Esophagus muscularis mucosa (tissue), 4 donors: ENCODE measurements around the gene SFXN5. TPM values are rescaled to one million over a fixed set of nuclear protein-coding genes. Genes with fewer than 3 reads are reported as not detected.

ENCODE experiments used
- DNase-seq: peaks from one replicate; pipeline ENCODE4 v3.0.0-alpha.2; 2017; ENCODE audit errors: extremely low spot score
- H3K27ac ChIP-seq, 4 donors: fragments of 200-600 bp; sonication (generic); replicated peaks in 1 of 4; 1 replicate in 3 of 4; 2 replicates in 1 of 4; pipeline ENCODE4 v1.5.1; 2016 to 2019; ENCODE audit warnings: mild to moderate bottlenecking in 1 of 4
- H3K27me3 ChIP-seq, 4 donors: fragments of 200-600 bp; sonication (generic); one replicate each; pipeline versions ENCODE4 v1.5.1 to v1.6.0; 2016 to 2019
- H3K36me3 ChIP-seq, 4 donors: fragments of 200-600 bp; sonication (generic); one replicate each; pipeline ENCODE4 v1.5.1; 2016 to 2019
- H3K4me1 ChIP-seq, 4 donors: fragments of 200-600 bp; sonication (generic); one replicate each; pipeline ENCODE4 v1.5.1; 2016 to 2019
- H3K4me3 ChIP-seq, 4 donors: fragments of 200-600 bp; sonication (generic); 1 replicate in 2 of 4; 2 replicates in 2 of 4; pipeline ENCODE4 v1.5.1; 2016 to 2019; ENCODE audit warnings: mild to moderate bottlenecking in 4 of 4, moderate library complexity in 1 of 4
- H3K9me3 ChIP-seq, 4 donors: fragments of 200-600 bp; sonication (generic); 1 replicate in 3 of 4; 2 replicates in 1 of 4; pipeline ENCODE4 v1.5.1; 2016 to 2019
- EP300 ChIP-seq: sonication (generic); formaldehyde crosslinking; IDR thresholded peaks from one replicate; pipeline ENCODE4 v1.6.1; 2017; ENCODE audit warnings: antibody characterized with exemption
- POLR2A ChIP-seq: fragments of 450-650 bp; IDR thresholded peaks from one replicate; pipeline ENCODE4 v1.6.1; 2017; ENCODE audit warnings: antibody characterized with exemption, moderate library complexity, mild to moderate bottlenecking, low read depth
- POLR2AphosphoS5 ChIP-seq, 2 donors: sonication (generic); formaldehyde crosslinking; IDR thresholded peaks; one replicate each; pipeline ENCODE4 v1.6.1; 2017; ENCODE audit warnings: antibody characterized with exemption in 2 of 2
- WGBS: methylation state at CpG from one replicate; pipeline ENCODE4 v1.1.5; 2018; 5-methylcytosine and 5-hydroxymethylcytosine counted together
- intact Hi-C: fragments of 100-400 bp; cut with DNase I; formaldehyde crosslinking; loops from one replicate; pipeline ENCODE4 v1.15.1; 2023
- total RNA-seq, 4 donors: library from RNA; depleted of rRNA; stranded (reverse); fragments of >200 nt; gene quantifications; one replicate each; pipeline versions ENCODE4 v1.1.0 to v1.2.1, GENCODE V29; 2016
- TF ChIP-seq, protein P1 (sequence below), 3 experiments: fragments of 200-600 bp in 2 of 3; fragments of 450-650 bp in 1 of 3; sonication (generic) in 2 of 3; IDR thresholded peaks; one replicate each; pipeline ENCODE4 v1.5.1; 2017 to 2019; ENCODE audit warnings: antibody characterized with exemption in 3 of 3, mild to moderate bottlenecking in 2 of 3, moderate library complexity in 1 of 3

The SFXN5 gene
- total RNA-seq, 4 donors from 2014 or later: 5.8 to 10.0 (median 6.8) TPM

DNA sequence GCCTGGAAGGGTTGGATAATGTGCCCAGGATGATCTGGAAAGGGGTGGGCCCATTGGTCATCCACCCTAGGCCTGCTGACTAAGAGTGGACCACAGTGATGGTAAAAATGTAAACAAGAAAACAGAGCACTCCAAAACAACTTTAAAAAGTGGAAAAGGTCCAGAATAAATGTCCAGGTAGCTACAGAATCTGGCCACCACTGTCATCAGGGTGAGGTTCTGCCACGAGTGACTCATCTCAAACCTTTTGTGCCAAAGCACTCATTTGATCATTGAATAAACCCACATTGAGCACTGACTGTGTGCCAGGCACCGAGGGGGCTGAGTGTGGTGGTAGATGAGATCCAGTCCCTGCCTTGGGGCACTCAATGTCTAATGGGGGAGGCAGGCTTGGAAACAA, 89.3 kb downstream of the SFXN5 start:
- Histone ChIP-seq H3K27ac (no peak overlapping the region), H3K4me1 (peaks cover 0 to 35% (median 0%) of the 10 kb centered on the region in 4 donors), H3K27me3 (no peaks in the 10 kb centered on the region), H3K9me3 (no peaks in the 10 kb centered on the region), H3K36me3 (peaks cover 0 to 46% (median 11%) of the 10 kb centered on the region in 4 donors), H3K4me3 (no peak overlapping the region)
- WGBS: 72% methylated on average over 2 of the region's 2 CpGs
- intact Hi-C loops: no loop called here
- DNase-seq: no peak
- no peak for TF ChIP-seq POLR2A
- TF ChIP-seq EP300: no peak
- TF ChIP-seq POLR2AphosphoS5 (IDR thresholded peaks at IDR 0.05): no peak
- TF ChIP-seq, protein P1, sequence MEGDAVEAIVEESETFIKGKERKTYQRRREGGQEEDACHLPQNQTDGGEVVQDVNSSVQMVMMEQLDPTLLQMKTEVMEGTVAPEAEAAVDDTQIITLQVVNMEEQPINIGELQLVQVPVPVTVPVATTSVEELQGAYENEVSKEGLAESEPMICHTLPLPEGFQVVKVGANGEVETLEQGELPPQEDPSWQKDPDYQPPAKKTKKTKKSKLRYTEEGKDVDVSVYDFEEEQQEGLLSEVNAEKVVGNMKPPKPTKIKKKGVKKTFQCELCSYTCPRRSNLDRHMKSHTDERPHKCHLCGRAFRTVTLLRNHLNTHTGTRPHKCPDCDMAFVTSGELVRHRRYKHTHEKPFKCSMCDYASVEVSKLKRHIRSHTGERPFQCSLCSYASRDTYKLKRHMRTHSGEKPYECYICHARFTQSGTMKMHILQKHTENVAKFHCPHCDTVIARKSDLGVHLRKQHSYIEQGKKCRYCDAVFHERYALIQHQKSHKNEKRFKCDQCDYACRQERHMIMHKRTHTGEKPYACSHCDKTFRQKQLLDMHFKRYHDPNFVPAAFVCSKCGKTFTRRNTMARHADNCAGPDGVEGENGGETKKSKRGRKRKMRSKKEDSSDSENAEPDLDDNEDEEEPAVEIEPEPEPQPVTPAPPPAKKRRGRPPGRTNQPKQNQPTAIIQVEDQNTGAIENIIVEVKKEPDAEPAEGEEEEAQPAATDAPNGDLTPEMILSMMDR (IDR thresholded peaks at IDR 0.05): no peak

DNA sequence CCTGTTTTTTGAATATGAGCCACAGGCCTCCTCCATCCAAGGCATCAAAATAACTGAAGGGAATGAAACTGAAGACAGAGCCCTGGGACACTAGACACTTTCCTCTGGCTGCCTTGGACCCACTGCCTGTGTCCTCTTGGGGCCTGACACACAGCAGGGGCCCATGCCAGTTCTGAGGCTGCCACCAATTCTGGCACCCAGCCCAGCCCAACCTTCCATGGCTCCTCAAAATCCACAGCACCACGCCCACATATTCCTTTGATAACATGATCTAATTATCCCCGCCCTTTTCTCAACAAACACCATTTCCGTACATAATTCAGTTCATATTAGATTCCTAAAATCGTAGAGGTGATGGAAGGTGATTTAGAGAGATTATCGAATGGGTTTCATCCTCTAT, 90.0 kb downstream of the SFXN5 start:
- no peak overlapping the region for H3K27ac ChIP-seq
- H3K4me1 ChIP-seq: peaks cover 0 to 34% (median 0%) of the 10 kb centered on the region in 4 donors
- H3K36me3 ChIP-seq: peaks cover 0 to 39% (median 11%) of the 10 kb centered on the region in 4 donors
- intact Hi-C loops: no loop called here
- TF ChIP-seq EP300 (no peak), POLR2AphosphoS5 (IDR thresholded peaks at IDR 0.05) (no peak), POLR2A (no peak)
- TF ChIP-seq, protein P1 (IDR thresholded peaks at IDR 0.05): no peak
- no peak for DNase-seq
- 81% methylated on average over 5 of the region's 5 CpGs for WGBS
- H3K4me3 ChIP-seq: no peak overlapping the region
- H3K9me3 ChIP-seq: no peaks in the 10 kb centered on the region
- H3K27me3 ChIP-seq: no peaks in the 10 kb centered on the region

DNA sequence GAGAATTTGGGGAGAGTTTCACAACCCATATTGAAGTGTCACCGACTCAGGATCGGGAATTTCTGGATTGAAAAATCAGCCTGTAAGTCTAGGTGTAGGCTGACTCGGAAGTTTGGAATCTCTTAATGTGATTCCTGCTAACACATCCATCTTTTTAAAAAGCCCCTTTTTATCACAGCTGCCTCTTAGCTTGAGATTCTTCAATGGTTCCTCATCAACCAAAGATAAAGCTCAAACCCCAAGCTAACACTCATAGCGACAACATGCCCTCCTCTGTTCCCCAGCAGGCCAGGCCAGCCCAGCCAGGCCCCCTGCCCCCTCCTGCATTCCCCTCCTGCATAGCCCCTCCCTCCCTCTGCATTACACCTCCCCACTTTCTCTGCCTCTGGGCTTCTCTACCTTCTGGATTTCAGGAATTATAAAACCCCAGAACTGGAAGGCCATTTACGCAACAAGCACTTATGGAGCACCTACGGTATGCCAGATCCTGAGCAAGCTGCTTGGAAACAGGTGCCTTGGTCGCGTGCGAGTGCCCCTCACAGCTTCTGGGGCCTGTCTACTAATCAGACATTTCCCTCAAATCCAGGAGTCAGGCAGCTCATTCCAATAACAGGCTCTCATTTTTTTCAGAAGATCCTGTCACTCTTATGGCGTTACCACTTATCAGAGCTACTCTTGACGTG, 90.8 kb downstream of the SFXN5 start:
- Histone ChIP-seq H3K4me3 (no peak overlapping the region), H3K9me3 (no peaks in the 10 kb centered on the region), H3K4me1 (peaks cover 0 to 27% (median 0%) of the 10 kb centered on the region in 4 donors), H3K27me3 (no peaks in the 10 kb centered on the region), H3K36me3 (peaks cover 0 to 30% (median 11%) of the 10 kb centered on the region in 4 donors), H3K27ac (no peak overlapping the region)
- TF ChIP-seq POLR2AphosphoS5 (IDR thresholded peaks at IDR 0.05): no peak
- no peak for TF ChIP-seq EP300
- TF ChIP-seq, protein P1 (IDR thresholded peaks at IDR 0.05): no peak
- TF ChIP-seq POLR2A: no peak
- intact Hi-C loops: no loop called here
- no peak for DNase-seq
- 94% methylated on average over 11 of the region's 11 CpGs for WGBS

DNA sequence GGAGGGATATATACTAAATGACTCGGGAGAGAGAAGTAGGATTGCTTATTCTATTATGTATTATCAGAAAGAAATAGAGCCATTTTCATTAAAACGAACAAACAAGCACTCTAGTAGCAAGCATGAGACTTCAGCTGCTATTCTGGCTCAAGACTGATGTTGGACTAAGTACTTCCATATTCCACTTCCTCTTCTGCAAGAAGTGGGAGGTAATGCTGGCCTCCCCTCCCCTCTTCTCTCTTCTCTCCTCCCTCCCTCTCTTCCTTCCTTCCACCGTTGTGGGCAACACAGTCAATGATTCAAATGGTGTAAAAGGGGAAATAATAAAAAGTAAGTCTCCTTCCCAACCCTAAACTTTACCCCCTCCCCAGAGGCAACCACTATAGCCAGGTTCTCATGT, 91.6 kb downstream of the SFXN5 start:
- 68% methylated on average over 3 of the region's 3 CpGs for WGBS
- no peak overlapping the region for H3K27ac ChIP-seq
- no peak overlapping the region for H3K4me3 ChIP-seq
- H3K27me3 ChIP-seq: no peaks in the 10 kb centered on the region
- H3K4me1 ChIP-seq: peaks cover 0 to 19% (median 0%) of the 10 kb centered on the region in 4 donors
- no peaks in the 10 kb centered on the region for H3K9me3 ChIP-seq
- intact Hi-C loops: no loop called here
- DNase-seq: no peak
- H3K36me3 ChIP-seq: peaks cover 0 to 29% (median 9%) of the 10 kb centered on the region in 4 donors
- TF ChIP-seq POLR2A (no peak), POLR2AphosphoS5 (IDR thresholded peaks at IDR 0.05) (no peak), EP300 (no peak)
- TF ChIP-seq, protein P1 (IDR thresholded peaks at IDR 0.05): no peak

DNA sequence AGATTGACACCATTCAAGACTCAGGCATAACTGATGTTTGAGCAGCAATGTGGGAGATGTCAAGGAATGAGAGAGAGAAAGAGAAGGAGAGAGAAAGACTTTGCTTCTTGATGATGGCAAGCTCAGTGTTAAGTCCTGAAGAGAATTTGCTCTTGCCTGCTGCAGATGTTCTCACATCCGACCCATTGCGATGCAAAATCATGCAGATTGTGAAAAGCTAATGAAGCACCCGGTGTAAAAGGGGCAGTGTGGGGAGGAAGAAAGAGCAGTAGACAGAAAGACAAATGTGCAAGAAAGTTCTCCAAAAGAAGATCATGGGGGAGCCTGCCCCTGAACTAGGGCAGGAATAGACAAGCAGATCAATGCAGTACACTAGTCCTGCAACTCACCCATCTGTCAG, 96.5 kb downstream of the SFXN5 start:
- Histone ChIP-seq H3K27ac (no peak overlapping the region), H3K9me3 (no peaks in the 10 kb centered on the region), H3K27me3 (no peaks in the 10 kb centered on the region), H3K4me1 (no peaks in the 10 kb centered on the region), H3K36me3 (peaks cover 0 to 11% (median 2%) of the 10 kb centered on the region in 4 donors), H3K4me3 (no peak overlapping the region)
- intact Hi-C loops: no loop called here
- TF ChIP-seq, protein P1 (IDR thresholded peaks at IDR 0.05): no peak
- TF ChIP-seq POLR2A (no peak), POLR2AphosphoS5 (IDR thresholded peaks at IDR 0.05) (no peak), EP300 (no peak)
- no peak for DNase-seq
- 74% methylated on average over 3 of the region's 3 CpGs for WGBS
